Measurements from ENCODE around the gene IGBP1. TPM values are rescaled to one million over a fixed set of nuclear protein-coding genes. Genes with fewer than 3 reads are reported as not detected.

IGBP1 gene
- total RNA-seq, 3 donors from 2014 or later, result 71.8 to 87.2 (median 86.9) TPM

DNA sequence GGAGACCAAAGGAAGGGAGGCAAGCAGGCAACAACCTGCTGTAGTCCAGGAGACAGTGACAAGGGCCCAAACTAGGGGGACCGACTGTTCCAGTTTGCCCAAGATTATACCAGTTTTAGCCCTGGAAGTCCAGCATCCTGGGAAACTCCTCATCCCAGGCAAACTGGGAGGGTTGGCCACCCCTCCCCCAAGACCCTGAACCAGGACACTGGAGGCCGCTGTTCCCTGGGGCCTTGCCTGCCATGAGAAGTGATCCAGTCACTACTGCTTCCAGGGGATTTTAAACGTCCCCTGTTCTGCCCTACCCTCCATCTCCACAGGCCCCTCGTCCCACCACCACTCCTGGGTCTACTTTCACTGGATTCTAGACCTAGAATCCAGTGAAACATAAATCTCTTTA lies 39.7 kb downstream of the IGBP1 start:
- H3K9me3 ChIP-seq, result no peaks in the 10 kb centered on the region
- no peaks in the 10 kb centered on the region for H3K4me1 ChIP-seq
- intact Hi-C loops (cut with DNase I; ENCODE audit: low total_unique reads), result no loop called here
- H3K36me3 ChIP-seq, result no peaks in the 10 kb centered on the region
- TF ChIP-seq, protein P1, sequence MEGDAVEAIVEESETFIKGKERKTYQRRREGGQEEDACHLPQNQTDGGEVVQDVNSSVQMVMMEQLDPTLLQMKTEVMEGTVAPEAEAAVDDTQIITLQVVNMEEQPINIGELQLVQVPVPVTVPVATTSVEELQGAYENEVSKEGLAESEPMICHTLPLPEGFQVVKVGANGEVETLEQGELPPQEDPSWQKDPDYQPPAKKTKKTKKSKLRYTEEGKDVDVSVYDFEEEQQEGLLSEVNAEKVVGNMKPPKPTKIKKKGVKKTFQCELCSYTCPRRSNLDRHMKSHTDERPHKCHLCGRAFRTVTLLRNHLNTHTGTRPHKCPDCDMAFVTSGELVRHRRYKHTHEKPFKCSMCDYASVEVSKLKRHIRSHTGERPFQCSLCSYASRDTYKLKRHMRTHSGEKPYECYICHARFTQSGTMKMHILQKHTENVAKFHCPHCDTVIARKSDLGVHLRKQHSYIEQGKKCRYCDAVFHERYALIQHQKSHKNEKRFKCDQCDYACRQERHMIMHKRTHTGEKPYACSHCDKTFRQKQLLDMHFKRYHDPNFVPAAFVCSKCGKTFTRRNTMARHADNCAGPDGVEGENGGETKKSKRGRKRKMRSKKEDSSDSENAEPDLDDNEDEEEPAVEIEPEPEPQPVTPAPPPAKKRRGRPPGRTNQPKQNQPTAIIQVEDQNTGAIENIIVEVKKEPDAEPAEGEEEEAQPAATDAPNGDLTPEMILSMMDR (IDR thresholded peaks at IDR 0.05), result no peak
- TF ChIP-seq POLR2AphosphoS5 (IDR thresholded peaks at IDR 0.05), result no peak
- TF ChIP-seq POLR2A (IDR thresholded peaks at IDR 0.05), result no peak
- no peak for DNase-seq (ENCODE audit: low spot score in 2 of 2)
- H3K4me3 ChIP-seq, result no peak overlapping the region
- H3K27ac ChIP-seq, result no peak overlapping the region
- peaks cover 0 to 58% of the 10 kb centered on the region in 2 donors for H3K27me3 ChIP-seq

- intact Hi-C loops (cut with DNase I; ENCODE audit: low total_unique reads), result no loop called here
- no peaks in the 10 kb centered on the region for H3K9me3 ChIP-seq
Observed at GRCh38 chrX:70174754-70175153, 41.5 kb downstream of the IGBP1 start.

DNA sequence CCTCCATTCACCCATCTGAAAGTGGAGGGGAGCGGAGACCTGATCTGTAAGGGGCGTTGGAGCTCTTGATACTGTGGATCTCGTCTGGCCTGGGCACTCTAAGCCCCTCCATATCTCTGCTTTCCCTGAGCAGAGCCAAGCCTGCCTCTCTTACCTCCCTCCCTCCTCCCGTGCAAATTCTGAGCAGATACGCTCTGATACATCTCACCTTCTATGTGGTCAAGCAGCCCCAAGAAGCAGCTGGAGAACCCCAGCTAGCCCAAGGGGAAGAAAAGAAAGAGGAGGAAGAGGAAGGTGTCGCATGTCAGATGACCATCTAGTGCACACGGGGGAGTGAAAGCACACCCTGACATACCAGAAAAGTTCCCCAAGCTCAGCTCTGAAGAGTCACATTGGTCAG lies 42.1 kb downstream of the IGBP1 start:
- peaks cover 0 to 51% of the 10 kb centered on the region in 2 donors for H3K27me3 ChIP-seq
- no peak overlapping the region for H3K27ac ChIP-seq
- intact Hi-C loops (cut with DNase I; ENCODE audit: low total_unique reads), result no loop called here
- no peak for DNase-seq (ENCODE audit: low spot score in 2 of 2)
- H3K36me3 ChIP-seq, result no peaks in the 10 kb centered on the region
- no peaks in the 10 kb centered on the region for H3K9me3 ChIP-seq
- TF ChIP-seq POLR2AphosphoS5 (IDR thresholded peaks at IDR 0.05), result no peak
- TF ChIP-seq, protein P1 (IDR thresholded peaks at IDR 0.05), result no peak
- H3K4me1 ChIP-seq, result no peaks in the 10 kb centered on the region
- no peak overlapping the region for H3K4me3 ChIP-seq

More at GRCh38 chrX:70174754-70175153, 41.5 kb downstream of the IGBP1 start:
- Histone ChIP-seq H3K27ac (no peak overlapping the region), H3K4me3 (no peak overlapping the region), H3K4me1 (no peaks in the 10 kb centered on the region), H3K36me3 (no peaks in the 10 kb centered on the region), H3K27me3 (peaks cover 0 to 53% of the 10 kb centered on the region in 2 donors)
- TF ChIP-seq POLR2A (IDR thresholded peaks at IDR 0.05) (no peak), POLR2AphosphoS5 (IDR thresholded peaks at IDR 0.05) (no peak)
- TF ChIP-seq, protein P1 (IDR thresholded peaks at IDR 0.05), result no peak
- no peak for DNase-seq (ENCODE audit: low spot score in 2 of 2)

DNA sequence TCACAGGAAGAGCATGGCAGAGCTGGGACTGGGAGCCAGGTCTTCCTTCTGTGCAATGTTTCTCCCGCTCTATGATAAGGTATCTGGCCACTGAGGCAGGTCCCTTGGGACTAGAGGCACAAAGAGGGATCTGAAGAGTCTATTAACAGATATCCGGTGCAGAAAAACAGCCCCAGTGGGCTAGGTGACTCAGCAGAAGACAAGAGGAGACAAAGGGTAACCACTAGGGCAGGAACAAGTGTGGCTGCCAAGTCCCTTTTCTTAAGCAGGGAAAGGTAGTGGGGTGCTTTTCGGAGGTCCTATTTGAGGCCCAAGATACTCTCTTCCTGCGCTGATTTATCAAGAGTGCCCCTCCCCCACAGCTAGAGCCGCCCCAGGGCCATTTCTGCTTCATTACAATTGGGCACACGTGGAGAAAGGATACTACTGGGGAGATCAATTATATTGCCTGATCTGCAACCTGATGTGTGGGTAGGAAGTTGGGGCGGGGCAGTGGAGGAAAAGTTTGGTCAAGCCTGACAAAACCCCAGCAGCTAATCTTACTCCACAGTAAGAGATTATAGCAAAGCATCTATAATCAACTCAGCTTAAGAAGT lies 43.8 kb downstream of the IGBP1 start, which contains the start of gene DGAT2L6:
Gene DGAT2L6 (plus strand): TSS at position 546 of the 596 bp plus-strand sequence. CDS start 100 bp downstream, outside the sequence.
- Histone ChIP-seq H3K4me1 (no peaks in the 10 kb centered on the region), H3K4me3 (no peak within 1 kb of the TSS), H3K27me3 (peaks cover 0 to 49% of the 10 kb centered on the region in 2 donors), H3K36me3 (no peaks in the 10 kb centered on the region), H3K27ac (no peak within 1 kb of the TSS), H3K9me3 (no peaks in the 10 kb centered on the region)
- TF ChIP-seq POLR2AphosphoS5 (IDR thresholded peaks at IDR 0.05), result no peak
- TF ChIP-seq POLR2A (IDR thresholded peaks at IDR 0.05), result no peak
- TF ChIP-seq, protein P1 (IDR thresholded peaks at IDR 0.05), result no peak
- DNase-seq (ENCODE audit: low spot score in 2 of 2), result no peak
- intact Hi-C loops (cut with DNase I; ENCODE audit: low total_unique reads), result no loop called here

DNA sequence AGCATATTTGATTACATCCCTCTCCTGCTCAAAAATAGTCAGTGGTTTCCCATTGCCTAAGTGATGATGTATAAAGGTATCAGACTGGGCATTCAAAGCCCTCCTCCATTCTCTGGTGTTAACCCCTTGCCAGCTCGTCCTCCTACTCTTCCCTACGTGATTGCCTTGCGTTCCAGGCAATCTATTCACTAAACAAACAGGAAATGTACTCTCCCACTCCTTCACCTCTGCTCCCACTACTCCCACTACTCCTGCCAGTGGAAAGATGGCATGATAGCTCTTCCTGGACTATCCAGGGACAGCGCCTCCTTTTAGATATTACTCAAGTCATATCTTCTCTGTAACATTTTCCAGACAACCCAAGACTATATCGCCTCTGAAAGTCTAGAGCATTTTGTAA lies 49.8 kb downstream of the IGBP1 start:
- peaks cover 0 to 41% of the 10 kb centered on the region in 2 donors for H3K27me3 ChIP-seq
- H3K36me3 ChIP-seq, result no peaks in the 10 kb centered on the region
- DNase-seq (ENCODE audit: low spot score in 2 of 2), result no peak
- no peaks in the 10 kb centered on the region for H3K4me1 ChIP-seq
- no peak overlapping the region for H3K27ac ChIP-seq
- H3K4me3 ChIP-seq, result no peak overlapping the region
- H3K9me3 ChIP-seq, result no peaks in the 10 kb centered on the region
- intact Hi-C loops (cut with DNase I; ENCODE audit: low total_unique reads), result no loop called here
- TF ChIP-seq, protein P1 (IDR thresholded peaks at IDR 0.05), result no peak
- no peak for TF ChIP-seq POLR2A (IDR thresholded peaks at IDR 0.05)
- no peak for TF ChIP-seq POLR2AphosphoS5 (IDR thresholded peaks at IDR 0.05)

All from breast epithelium (tissue), 4 donors.